H54 (cell line): ENCODE measurements around the gene ITM2B.
A peak's percentile ranks its signal among the peaks of the same experiment; 100 is the strongest.

Experiments used
- DNase-seq: peaks from one replicate; pipeline ENCODE4 v3.0.0; 2011; ENCODE audit warnings: low spot score, mixed read lengths; ENCODE audit not compliant: insufficient read length
- FAIRE-seq: peaks from 3 replicates; lab custom pipeline; 2011; peaks lifted over from hg19 to GRCh38; lab: Jason Lieb, UNC
- POLR2A ChIP-seq: IDR thresholded peaks from 2 replicates; pipeline ENCODE4 v1.6.1; 2011; ENCODE audit warnings: low read depth, mild to moderate bottlenecking, low read length

The ITM2B gene

GRCh38 chr13:48295271-48295670 is 62.3 kb downstream of the ITM2B start:
- FAIRE-seq (no peak), DNase-seq (no peak)
- TF ChIP-seq POLR2A, result no peak

GRCh38 chr13:48296528-48296927 is 63.5 kb downstream of the ITM2B start:
- DNase-seq, result no peak
- TF ChIP-seq POLR2A, result no peak
- FAIRE-seq, result no peak

GRCh38 chr13:48297131-48297786 is 64.3 kb downstream of the ITM2B start:
- no peak for TF ChIP-seq POLR2A
- no peak for FAIRE-seq
- no peak for DNase-seq

- no peak for FAIRE-seq
- no peak for TF ChIP-seq POLR2A
- DNase-seq, result no peak
These were observed 66.6 kb downstream of the ITM2B start for GRCh38 chr13:48299591-48299990.

- DNase-seq (no peak), FAIRE-seq (no peak)
- TF ChIP-seq POLR2A, result no peak
These were observed 69.9 kb downstream of the ITM2B start for GRCh38 chr13:48302871-48303358.

- DNase-seq (peak; percentile 68), FAIRE-seq (no peak)
These were observed 70.5 kb downstream of the ITM2B start, which contains the start of gene RB1 for GRCh38 chr13:48303359-48304142. Gene RB1, plus strand, starts transcription at chr13:48303751. Its CDS starts 162 bp downstream, at chr13:48303913.

GRCh38 chr13:48304143-48304876 is 71.3 kb downstream of the ITM2B start:
- DNase-seq, result peak; percentile 11
- peak; percentile 45 for FAIRE-seq

More at GRCh38 chr13:48303359-48304142, 70.5 kb downstream of the ITM2B start, which contains the start of gene RB1:
- peak; percentile 23; the same call in 1 of the 2 replicates for TF ChIP-seq POLR2A

GRCh38 chr13:48311223-48311622 is 78.2 kb downstream of the ITM2B start:
- no peak for FAIRE-seq
- no peak for TF ChIP-seq POLR2A

More at GRCh38 chr13:48304143-48304876, 71.3 kb downstream of the ITM2B start:
- TF ChIP-seq POLR2A, result no peak

GRCh38 chr13:48315969-48316650 is 83.1 kb downstream of the ITM2B start:
- DNase-seq (no peak), FAIRE-seq (no peak)
- no peak for TF ChIP-seq POLR2A

More at GRCh38 chr13:48311223-48311622, 78.2 kb downstream of the ITM2B start:
- DNase-seq, result no peak

GRCh38 chr13:48316826-48317510 is 84.0 kb downstream of the ITM2B start:
- FAIRE-seq, result no peak
- DNase-seq, result no peak
- TF ChIP-seq POLR2A, result no peak

- no peak for TF ChIP-seq POLR2A
- FAIRE-seq, result no peak
These were observed 84.7 kb downstream of the ITM2B start for GRCh38 chr13:48317511-48318376.

GRCh38 chr13:48318377-48318811 is 85.4 kb downstream of the ITM2B start:
- DNase-seq, result no peak
- TF ChIP-seq POLR2A, result no peak
- FAIRE-seq, result no peak

More at GRCh38 chr13:48317511-48318376, 84.7 kb downstream of the ITM2B start:
- no peak for DNase-seq
